Measurements from ENCODE around the gene USP49.
"Not testable (repeated sequence)": the region's sequence is repeated elsewhere in the genome, so short reads cannot be mapped to it uniquely, and the experiment has no call there.

Gene USP49

GRCh38 chr6:41871691-41872090 lies 23.5 kb downstream of the USP49 start:
- no peak for DNase-seq

DNA sequence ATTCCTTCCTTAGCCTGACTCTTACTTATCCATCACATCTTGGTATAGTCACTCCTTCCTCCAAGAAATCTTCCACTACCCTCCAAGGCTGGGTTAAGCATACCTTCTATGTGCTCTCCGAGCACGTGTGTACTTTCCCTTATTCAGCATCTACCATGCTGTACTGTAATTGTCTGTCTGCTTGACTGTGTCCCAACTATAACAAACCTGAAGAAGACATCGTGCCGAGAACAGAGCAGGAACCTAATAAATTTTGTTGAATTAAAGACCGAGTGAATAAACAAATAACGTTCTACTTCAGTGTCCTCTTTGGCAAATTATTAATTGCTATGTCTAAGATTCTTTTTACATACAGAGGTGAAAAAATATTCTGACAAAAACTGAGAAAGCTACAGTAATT lies 35.8 kb downstream of the USP49 start:
- no peak for DNase-seq

DNA sequence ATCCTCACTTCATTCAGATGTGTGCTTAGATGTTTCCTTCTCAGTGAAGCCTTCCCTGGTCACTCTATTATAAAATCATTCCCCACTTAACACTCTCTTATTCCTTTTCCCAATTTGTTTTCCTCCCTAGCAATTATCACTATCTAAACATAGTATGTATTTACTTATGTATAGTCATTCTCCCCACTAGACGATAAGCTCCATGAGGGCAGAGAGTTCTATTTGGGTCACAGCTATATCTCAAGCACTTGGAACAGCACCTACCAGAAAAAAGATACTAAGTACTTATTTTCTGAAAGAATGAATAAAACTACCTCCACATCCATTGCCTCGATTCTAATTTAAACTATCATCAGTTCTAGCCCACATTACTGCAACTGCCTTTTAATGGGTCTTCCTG lies 36.5 kb downstream of the USP49 start:
- DNase-seq: no peak

DNA sequence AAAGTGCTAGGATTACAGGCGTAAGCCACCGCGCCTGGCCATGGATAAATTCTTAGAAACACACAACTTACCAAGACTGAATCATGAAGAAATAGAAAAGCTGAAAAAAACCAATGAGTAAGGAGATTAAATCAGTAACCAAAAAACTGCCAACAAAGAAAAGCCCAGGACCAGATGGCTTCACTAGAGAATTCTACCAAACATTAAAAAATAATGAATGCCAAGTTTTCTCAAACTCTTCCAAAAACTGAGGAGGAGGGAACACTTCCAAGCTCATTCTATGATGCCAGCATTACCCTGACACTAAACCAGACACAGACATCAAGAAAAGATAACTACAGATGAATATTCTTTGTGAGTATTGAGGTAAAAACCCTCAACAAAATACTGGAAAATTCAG lies 44.3 kb downstream of the USP49 start:
- no peak for DNase-seq

DNA sequence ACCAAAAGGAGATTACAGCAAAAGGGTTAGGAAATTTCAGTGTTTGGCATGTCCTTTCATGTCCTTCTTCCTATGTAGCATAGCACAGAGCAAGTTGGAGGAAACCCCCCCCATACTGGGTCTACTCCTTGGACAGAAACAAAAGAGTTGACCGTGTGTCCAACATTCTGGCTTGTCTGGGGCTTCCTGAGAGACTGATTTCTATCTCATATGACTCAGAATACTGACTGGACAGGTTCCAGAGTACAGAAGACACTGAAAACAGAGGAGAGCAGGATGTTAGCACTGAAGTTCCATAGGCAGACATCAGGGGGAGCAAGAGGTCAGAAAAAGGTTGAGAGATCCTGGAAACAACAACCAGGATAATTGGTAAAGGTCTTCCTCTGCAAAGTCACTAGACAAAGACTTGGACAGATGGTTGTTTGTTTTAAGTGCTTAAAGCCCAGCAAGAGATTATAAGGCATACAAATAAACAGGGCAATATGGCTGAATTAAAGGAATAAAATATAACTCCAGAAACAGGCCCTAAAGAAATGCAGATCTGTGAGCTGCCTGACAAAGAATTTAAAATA lies 48.4 kb downstream of the USP49 start:
- DNase-seq: peak; percentile 92

DNA sequence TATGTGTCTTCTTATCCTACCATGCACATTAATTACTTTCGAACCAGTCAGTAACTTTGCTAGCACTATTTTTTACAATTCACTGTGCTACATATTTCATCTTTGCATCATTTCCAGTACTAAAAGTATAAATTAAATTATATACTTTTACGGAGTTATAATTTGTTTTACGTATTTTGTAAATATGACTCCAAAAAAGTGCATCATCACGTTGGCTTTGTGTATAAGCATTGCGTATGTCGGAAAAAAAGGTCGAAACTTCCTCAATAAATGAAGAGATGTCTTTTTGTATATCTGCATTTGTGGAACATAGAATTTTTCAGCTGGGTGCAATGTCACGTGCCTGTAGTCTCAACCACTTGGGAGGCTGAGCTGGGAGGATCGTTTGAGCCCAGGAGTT lies 52.0 kb downstream of the USP49 start:
- DNase-seq: no peak

- DNase-seq: no peak
Measured at GRCh38 chr6:41840326-41840725, 54.8 kb downstream of the USP49 start.

DNA sequence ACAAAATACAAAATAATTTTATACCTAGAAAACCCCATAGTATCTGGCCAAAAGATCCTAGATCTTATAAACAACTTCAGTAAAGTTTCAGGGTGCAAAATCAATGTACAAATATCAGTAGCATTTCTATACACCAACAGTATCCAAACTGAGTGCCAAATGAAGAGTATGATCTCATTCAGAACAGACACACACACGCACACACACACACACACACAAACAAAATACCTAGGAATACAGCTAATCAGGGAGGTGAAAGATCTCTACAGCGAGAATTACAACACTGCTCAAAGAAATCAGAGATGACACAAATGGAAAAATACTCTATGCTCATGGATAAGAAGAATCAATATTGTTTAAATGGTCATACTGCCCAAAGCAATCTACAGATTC lies 58.5 kb downstream of the USP49 start:
- DNase-seq: no peak

GRCh38 chr6:41836022-41836659 lies 59.0 kb downstream of the USP49 start:
- DNase-seq: no peak

- no peak for DNase-seq
Measured at GRCh38 chr6:41832263-41832662, 62.9 kb downstream of the USP49 start.

DNA sequence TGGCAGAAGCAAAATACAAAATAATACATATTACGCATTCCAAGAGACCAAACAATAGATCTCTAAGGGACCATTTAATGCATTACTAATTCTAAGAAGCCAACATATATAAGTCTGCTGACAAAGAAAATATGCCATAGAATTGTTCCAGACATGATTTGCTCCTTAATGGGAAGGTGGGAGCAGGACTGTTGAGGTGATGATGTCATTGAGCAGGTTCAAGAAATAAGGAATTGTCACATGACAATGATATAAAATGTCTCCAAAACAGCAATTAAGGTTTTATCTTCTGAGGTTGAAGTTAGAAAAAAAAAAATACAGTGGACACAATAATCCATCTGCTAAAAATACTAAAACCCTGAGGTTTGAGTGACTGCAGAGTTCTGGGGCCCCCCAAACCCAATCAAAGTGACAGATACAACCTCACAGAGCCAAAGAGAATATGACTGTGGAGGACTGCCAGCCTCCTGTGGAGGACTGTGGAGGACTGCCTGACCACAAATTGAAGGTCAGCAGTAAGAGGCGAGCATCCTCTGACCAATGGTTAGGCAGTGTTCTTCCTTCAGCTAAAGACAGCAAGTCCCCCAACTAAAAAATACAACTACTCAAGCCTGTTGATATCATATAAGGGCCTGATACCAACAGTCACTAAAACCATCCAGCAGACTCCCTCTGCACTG lies 68.7 kb downstream of the USP49 start:
- no peak for DNase-seq

- no peak for DNase-seq
Measured at GRCh38 chr6:41824571-41825569, 70.3 kb downstream of the USP49 start.

GRCh38 chr6:41823178-41823577 lies 72.0 kb downstream of the USP49 start:
- no peak for DNase-seq

DNA sequence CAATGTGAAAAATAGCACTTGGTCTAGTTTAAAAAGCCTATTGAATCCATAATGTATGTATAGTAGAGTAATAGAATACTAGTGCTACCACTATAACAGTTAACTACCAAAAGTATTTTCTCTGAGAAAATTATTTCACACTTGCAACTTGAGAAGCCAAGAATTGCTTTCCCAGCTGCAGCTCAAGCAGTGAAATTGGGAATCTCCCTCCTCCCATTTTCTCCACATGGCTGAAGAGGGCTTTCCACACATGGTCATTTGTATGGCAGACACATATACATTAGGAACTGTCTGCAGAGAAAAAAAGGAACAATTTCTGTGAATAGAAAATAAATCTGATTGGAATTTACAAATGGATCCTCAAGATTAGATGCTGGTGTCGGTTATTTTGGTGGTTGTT lies 73.2 kb downstream of the USP49 start:
- no peak for DNase-seq

DNA sequence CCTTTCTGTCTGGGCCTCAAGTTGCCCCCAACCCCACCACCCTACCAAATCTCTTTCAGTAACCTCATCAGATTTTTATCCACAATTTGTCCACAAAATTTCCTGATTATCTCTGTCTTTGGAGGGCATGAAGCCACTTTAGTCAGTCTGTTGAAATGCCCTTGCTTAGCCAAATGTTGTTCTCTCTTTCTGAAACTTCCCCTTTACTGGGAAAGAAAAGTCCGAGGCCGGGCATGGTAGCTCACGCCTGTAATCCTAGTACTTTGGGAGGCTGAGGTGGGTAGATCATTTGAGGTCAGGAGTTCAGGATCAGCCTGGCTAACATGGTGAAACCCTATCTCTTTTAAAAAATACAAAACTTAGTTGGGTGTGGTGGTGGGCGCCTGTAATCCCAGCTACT lies 73.9 kb downstream of the USP49 start:
- no peak for DNase-seq

GRCh38 chr6:41818271-41819054 lies 76.7 kb downstream of the USP49 start:
- peak; percentile 61 for DNase-seq

GRCh38 chr6:41815587-41815986 lies 79.6 kb downstream of the USP49 start:
- no peak for DNase-seq

- DNase-seq: no peak
Measured at GRCh38 chr6:41814629-41815028, 80.5 kb downstream of the USP49 start.

- no peak for DNase-seq
Measured at GRCh38 chr6:41813956-41814355, 81.2 kb downstream of the USP49 start.

GRCh38 chr6:41813469-41813868 lies 81.7 kb downstream of the USP49 start:
- DNase-seq: no peak

GRCh38 chr6:41811946-41812345 lies 83.2 kb downstream of the USP49 start:
- not testable (repeated sequence) for DNase-seq

DNA sequence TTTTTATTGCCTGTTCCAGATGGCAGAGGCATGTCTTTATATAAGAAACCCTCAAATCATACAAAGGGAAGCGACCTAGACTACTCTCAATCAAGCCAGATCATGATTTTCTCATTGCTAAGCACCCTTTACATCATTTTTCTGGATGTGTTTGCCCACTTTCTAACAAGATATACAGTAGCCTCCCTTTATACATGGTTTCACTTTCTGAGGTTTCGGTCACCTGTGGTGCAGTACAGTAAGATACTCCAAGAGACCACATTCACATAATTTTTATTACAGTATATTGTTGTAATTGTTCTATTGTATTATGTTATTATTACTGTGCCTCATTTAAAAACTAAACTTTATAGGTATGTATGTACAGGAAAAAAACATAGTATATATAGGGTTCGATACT lies 84.1 kb downstream of the USP49 start:
- no peak for DNase-seq
